ENCODE results near the gene LAMA5.

DNA sequence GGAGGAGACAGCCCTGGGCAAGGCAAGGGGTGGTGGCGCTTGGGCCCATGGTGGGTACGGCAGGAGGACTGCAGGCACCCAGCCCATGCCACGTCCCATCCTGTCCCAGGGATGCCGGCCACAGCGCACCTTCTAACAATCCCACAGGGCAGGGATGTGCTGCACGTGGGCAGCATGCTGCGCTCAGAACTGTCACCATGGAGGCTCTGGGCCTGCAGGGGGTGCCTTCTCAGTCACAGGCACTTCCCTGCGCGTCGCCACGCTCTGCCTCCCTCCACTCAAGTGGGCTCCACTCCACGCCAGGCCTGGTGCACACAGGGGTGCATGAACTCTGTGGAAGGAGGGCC lies 37.6 kb upstream of the LAMA5 start:
- TF ChIP-seq POLR2A (IDR thresholded peaks at IDR 0.05; ENCODE audit: low read length) = no peak
- no peak for TF ChIP-seq GATA1 (IDR thresholded peaks at IDR 0.05; ENCODE audit: low read depth, low read length)

All from erythroblast (primary cell).